Spleen (tissue), 11 donors: ENCODE results near the gene SLFN11. TPM values are rescaled to one million over a fixed set of nuclear protein-coding genes. Genes with fewer than 3 reads are reported as not detected.
"Not testable (repeated sequence)": the region's sequence is repeated elsewhere in the genome, so short reads cannot be mapped to it uniquely, and the experiment has no call there.

Experiments used
- DNase-seq: peaks from one replicate; pipeline ENCODE4 v3.0.0-alpha.2; 2020
- H3K27ac ChIP-seq, 8 donors: fragments of 200-600 bp; sonication (generic) in 7 of 8; 1 replicate in 4 of 8; 2 replicates in 4 of 8; pipeline versions ENCODE4 v1.5.0 to v1.8.0; 2016 to 2021; ENCODE audit warnings: inconsistent platforms in 4 of 8, mild to moderate bottlenecking in 4 of 8, moderate library complexity in 1 of 8
- H3K27me3 ChIP-seq, 7 donors: fragments of 200-600 bp; sonication (generic) in 6 of 7; replicated peaks in 1 of 7; 1 replicate in 4 of 7; 2 replicates in 3 of 7; pipeline versions ENCODE4 v1.5.0 to v1.8.0; 2016 to 2021; ENCODE audit warnings: inconsistent platforms in 3 of 7, mild to moderate bottlenecking in 1 of 7
- H3K36me3 ChIP-seq, 6 donors: fragments of 200-600 bp; sonication (generic) in 5 of 6; 1 replicate in 4 of 6; 2 replicates in 2 of 6; pipeline versions ENCODE4 v1.5.0 to v1.8.0; 2016 to 2021; ENCODE audit warnings: inconsistent platforms in 2 of 6
- H3K4me1 ChIP-seq, 6 donors: fragments of 200-600 bp; sonication (generic) in 5 of 6; 1 replicate in 3 of 6; 2 replicates in 3 of 6; pipeline versions ENCODE4 v1.5.0 to v1.8.0; 2016 to 2021; ENCODE audit warnings: inconsistent platforms in 3 of 6
- H3K4me3 ChIP-seq, 8 donors: fragments of 200-600 bp; sonication (generic) in 7 of 8; 1 replicate in 4 of 8; 2 replicates in 4 of 8; pipeline versions ENCODE4 v1.5.0 to v1.8.0; 2016 to 2021; ENCODE audit warnings: inconsistent platforms in 4 of 8, mild to moderate bottlenecking in 4 of 8, moderate library complexity in 2 of 8
- H3K9me3 ChIP-seq, 8 donors: fragments of 200-600 bp; sonication (generic) in 7 of 8; 1 replicate in 4 of 8; 2 replicates in 4 of 8; pipeline versions ENCODE4 v1.5.0 to v1.8.0; 2016 to 2021; ENCODE audit warnings: inconsistent platforms in 4 of 8
- CTCF ChIP-seq, 11 experiments: fragments of 200-600 bp in 7 of 11; fragments of 450-650 bp in 4 of 11; sonication (generic) in 4 of 11; IDR thresholded peaks in 8 of 11; conservative IDR thresholded peaks in 3 of 11; 1 replicate in 7 of 11; 2 replicates in 4 of 11; pipeline versions ENCODE4 v1.4.0 to v1.8.0; 2016 to 2021; ENCODE audit warnings: antibody characterized with exemption in 11 of 11, inconsistent platforms in 4 of 11, mild to moderate bottlenecking in 1 of 11
- POLR2A ChIP-seq, 3 donors: fragments of 450-650 bp; IDR thresholded peaks; one replicate each; pipeline ENCODE4 v1.5.1; 2017; ENCODE audit warnings: antibody characterized with exemption in 3 of 3, mild to moderate bottlenecking in 1 of 3
- POLR2AphosphoS5 ChIP-seq, 3 donors: sonication (generic); formaldehyde crosslinking; IDR thresholded peaks; one replicate each; pipeline ENCODE4 v1.5.1; 2017; ENCODE audit warnings: antibody characterized with exemption in 3 of 3
- WGBS, 5 donors: extraction: QIAGEN DNeasy Blood & Tissue Kit in 3 of 5; methylation state at CpG; one replicate each; pipeline versions ENCODE4 v1.1.5 to v1.1.7; 2013 to 2018; 5-methylcytosine and 5-hydroxymethylcytosine counted together
- intact Hi-C: fragments of 100-400 bp; cut with DNase I; formaldehyde crosslinking; loops from one replicate; pipeline ENCODE4 v1.15.0; 2023; ENCODE audit warnings: low total_unique reads
- polyA plus RNA-seq, 3 donors: library from polyadenylated mRNA; stranded (reverse); fragments of 200-250 nt; gene quantifications; one replicate each; pipeline ENCODE4 v1.2.1, GENCODE V29; 2013
- total RNA-seq, 7 donors: library from RNA; depleted of rRNA in 3 of 7; stranded (reverse); fragments of >200 nt in 3 of 7; fragmentation: NEBNext Ultra II Directional in 4 of 7; extraction: Animal tissue kit (Norgen Biotek cat#: 25700) in 4 of 7; gene quantifications; one replicate each; pipeline versions ENCODE4 v1.1.0 to v1.2.1, GENCODE V29; 2016 to 2021
- donor health status: healthy with polysubstance abuse.
- donor health status: DM: no; HTN: no; CAD: no; lungs with moderate emphysema.
- donor health status: DM: no; HTN: no; CAD: no.
- donor health status: Bipolar disorder and iron deficiency.
- donor health status: healthy.
- donor health status: DM: no; HTN: no; CAD: no.
- donor health status: DM: yes; HTN: yes; CAD: no.

The SLFN11 gene
- total and polyA plus RNA-seq, 10 donors, result 6.5 to 73.9 (median 56.6) TPM

- no peak for TF ChIP-seq CTCF (IDR thresholded peaks at IDR 0.05 in 8 of 11, conservative IDR thresholded peaks at IDR 0.05 in 3 of 11)
- peak in 1 of 3 donors; percentile 40 for TF ChIP-seq POLR2AphosphoS5 (IDR thresholded peaks at IDR 0.05)
- TF ChIP-seq POLR2A (IDR thresholded peaks at IDR 0.05), result no peak
- no peaks in the 10 kb centered on the region for H3K4me1 ChIP-seq
- 93 to 97% (median 95%) methylated on average over 25 to 26 of the region's 26 CpGs for WGBS, 5 donors
- no peak for DNase-seq
- H3K4me3 ChIP-seq, result no peak overlapping the region
- H3K9me3 ChIP-seq, result no peaks in the 10 kb centered on the region
- no peaks in the 10 kb centered on the region for H3K27me3 ChIP-seq
- intact Hi-C loops, result no loop called here
- peaks cover 4 to 56% (median 25%) of the 10 kb centered on the region in 6 donors for H3K36me3 ChIP-seq
- H3K27ac ChIP-seq, result no peak overlapping the region
These were observed 34.1 kb upstream of the SLFN11 start for GRCh38 chr17:35407531-35407930.

GRCh38 chr17:35406568-35406967, 33.1 kb upstream of the SLFN11 start:
- Histone ChIP-seq H3K4me1 (no peaks in the 10 kb centered on the region), H3K4me3 (no peak overlapping the region), H3K27me3 (no peaks in the 10 kb centered on the region), H3K36me3 (peaks cover 4 to 48% (median 22%) of the 10 kb centered on the region in 6 donors), H3K9me3 (no peaks in the 10 kb centered on the region), H3K27ac (no peak overlapping the region)
- 76 to 90% (median 78%) methylated on average over 1 of the region's 1 CpG for WGBS, 5 donors
- no peak for DNase-seq
- intact Hi-C loops, result no loop called here
- TF ChIP-seq CTCF (IDR thresholded peaks at IDR 0.05 in 8 of 11, conservative IDR thresholded peaks at IDR 0.05 in 3 of 11) (no peak), POLR2A (IDR thresholded peaks at IDR 0.05) (no peak), POLR2AphosphoS5 (IDR thresholded peaks at IDR 0.05) (no peak)

GRCh38 chr17:35404360-35404759, 30.9 kb upstream of the SLFN11 start:
- 91 to 100% (median 94%) methylated on average over 1 of the region's 1 CpG for WGBS, 5 donors
- no peaks in the 10 kb centered on the region for H3K4me1 ChIP-seq
- H3K27me3 ChIP-seq, result no peaks in the 10 kb centered on the region
- no peak overlapping the region for H3K4me3 ChIP-seq
- no peak overlapping the region for H3K27ac ChIP-seq
- intact Hi-C loops, result no loop called here
- DNase-seq, result no peak
- H3K36me3 ChIP-seq, result peaks cover 0 to 26% (median 10%) of the 10 kb centered on the region in 6 donors
- no peaks in the 10 kb centered on the region for H3K9me3 ChIP-seq
- TF ChIP-seq CTCF (IDR thresholded peaks at IDR 0.05 in 8 of 11, conservative IDR thresholded peaks at IDR 0.05 in 3 of 11), result no peak
- TF ChIP-seq POLR2A (IDR thresholded peaks at IDR 0.05), result no peak
- TF ChIP-seq POLR2AphosphoS5 (IDR thresholded peaks at IDR 0.05), result no peak

- H3K4me3 ChIP-seq, intact Hi-C loops, H3K27ac ChIP-seq, H3K9me3 ChIP-seq, H3K36me3 ChIP-seq, H3K4me1 ChIP-seq, DNase-seq, H3K27me3 ChIP-seq: not testable (repeated sequence)
- WGBS, 5 donors, result 86 to 96% (median 90%) methylated on average over 13 of the region's 13 CpGs
These were observed 20.4 kb upstream of the SLFN11 start for GRCh38 chr17:35393783-35394182.

GRCh38 chr17:35390663-35391062, 17.2 kb upstream of the SLFN11 start:
- no peak for TF ChIP-seq POLR2A (IDR thresholded peaks at IDR 0.05)
- no peak for TF ChIP-seq CTCF (IDR thresholded peaks at IDR 0.05 in 8 of 11, conservative IDR thresholded peaks at IDR 0.05 in 3 of 11)
- no peak for TF ChIP-seq POLR2AphosphoS5 (IDR thresholded peaks at IDR 0.05)
- peaks cover 0 to 2% (median 0%) of the 10 kb centered on the region in 6 donors for H3K4me1 ChIP-seq
- H3K4me3 ChIP-seq, result no peak overlapping the region
- H3K36me3 ChIP-seq, result no peaks in the 10 kb centered on the region
- H3K27ac ChIP-seq, result peak overlapping the region in 1 of 8 donors; percentile 24
- WGBS, 5 donors, result 35 to 59% (median 48%) methylated on average over 2 of the region's 2 CpGs
- intact Hi-C loops, result no loop called here
- peaks cover 0 to 4% (median 0%) of the 10 kb centered on the region in 7 donors for H3K27me3 ChIP-seq
- no peak for DNase-seq
- H3K9me3 ChIP-seq, result no peaks in the 10 kb centered on the region
